Measurements from ENCODE around the gene TLE5.

The TLE5 gene

DNA sequence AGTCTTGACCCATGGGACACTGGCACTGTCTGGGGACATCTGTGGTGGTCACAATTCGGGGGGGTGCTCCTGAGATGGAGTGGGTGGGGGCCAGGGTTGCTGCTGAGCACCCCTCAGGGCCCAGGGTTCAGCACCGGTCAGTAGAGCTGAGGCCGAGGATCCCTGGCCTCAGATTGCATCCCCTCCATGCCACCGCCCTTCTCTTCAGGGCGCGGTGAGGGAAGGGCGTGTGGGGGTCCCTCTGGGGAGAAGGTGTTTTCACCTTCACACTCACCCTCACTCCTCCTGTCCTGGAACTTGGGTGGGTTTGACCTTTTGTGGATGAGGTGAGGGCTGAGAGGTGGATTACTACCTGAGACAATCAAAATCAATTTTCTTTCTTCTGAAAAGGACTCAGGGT lies 45.4 kb upstream of the TLE5 start:
- H3K79me2 ChIP-seq (ENCODE audit: control insufficient read depth, insufficient read depth, low read length) = peaks cover 12% of the 10 kb centered on the region
- no peak overlapping the region for H2AK5ac ChIP-seq (ENCODE audit: low read length)
- no peak overlapping the region for H3K4ac ChIP-seq (ENCODE audit: low read depth, low read length)
- no peak overlapping the region for H2BK5ac ChIP-seq (ENCODE audit: low read length)
- H3K27ac ChIP-seq (ENCODE audit: low read depth, low read length) = no peak overlapping the region
- H3K4me1 ChIP-seq (ENCODE audit: control insufficient read depth, low read depth, low read length) = no peaks in the 10 kb centered on the region
- H3K56ac ChIP-seq (ENCODE audit: low read length) = no peak overlapping the region
- no peak overlapping the region for H3K23ac ChIP-seq (ENCODE audit: low read length)
- no peak overlapping the region for H3K4me3 ChIP-seq (ENCODE audit: low read length)
- H3K18ac ChIP-seq (ENCODE audit: low read length) = no peak overlapping the region
- H4K5ac ChIP-seq (ENCODE audit: low read length) = no peak overlapping the region
- no peak overlapping the region for H2BK120ac ChIP-seq (ENCODE audit: low read depth, low read length)
- H3K36me3 ChIP-seq (ENCODE audit: control insufficient read depth, insufficient read depth, low read length) = no peaks in the 10 kb centered on the region
- whole genome bisulfite sequencing (ENCODE audit: extremely low coverage, insufficient coverage, low lambda C conversion rate) = no CpG with 5 or more reads among the region's 7 CpGs
- H2BK15ac ChIP-seq (replicated peaks; ENCODE audit: low read depth) = no peak overlapping the region
- H3K9ac ChIP-seq (ENCODE audit: low read length) = no peak overlapping the region
- peaks cover 18% of the 10 kb centered on the region for H3K79me1 ChIP-seq (ENCODE audit: low read length)
- no peaks in the 10 kb centered on the region for H3K27me3 ChIP-seq (ENCODE audit: insufficient read depth, low read length, poor library complexity)
- H3K4me2 ChIP-seq (ENCODE audit: low read length) = no peak overlapping the region
- H4K8ac ChIP-seq (ENCODE audit: low read depth, low read length) = no peak overlapping the region
- DNase-seq = no peak

GRCh38 chr19:3106509-3107141 lies 44.3 kb upstream of the TLE5 start:
- Histone ChIP-seq H3K4me1 (ENCODE audit: control insufficient read depth, low read depth, low read length) (no peaks in the 10 kb centered on the region), H3K4me3 (ENCODE audit: low read length) (no peak overlapping the region)

DNA sequence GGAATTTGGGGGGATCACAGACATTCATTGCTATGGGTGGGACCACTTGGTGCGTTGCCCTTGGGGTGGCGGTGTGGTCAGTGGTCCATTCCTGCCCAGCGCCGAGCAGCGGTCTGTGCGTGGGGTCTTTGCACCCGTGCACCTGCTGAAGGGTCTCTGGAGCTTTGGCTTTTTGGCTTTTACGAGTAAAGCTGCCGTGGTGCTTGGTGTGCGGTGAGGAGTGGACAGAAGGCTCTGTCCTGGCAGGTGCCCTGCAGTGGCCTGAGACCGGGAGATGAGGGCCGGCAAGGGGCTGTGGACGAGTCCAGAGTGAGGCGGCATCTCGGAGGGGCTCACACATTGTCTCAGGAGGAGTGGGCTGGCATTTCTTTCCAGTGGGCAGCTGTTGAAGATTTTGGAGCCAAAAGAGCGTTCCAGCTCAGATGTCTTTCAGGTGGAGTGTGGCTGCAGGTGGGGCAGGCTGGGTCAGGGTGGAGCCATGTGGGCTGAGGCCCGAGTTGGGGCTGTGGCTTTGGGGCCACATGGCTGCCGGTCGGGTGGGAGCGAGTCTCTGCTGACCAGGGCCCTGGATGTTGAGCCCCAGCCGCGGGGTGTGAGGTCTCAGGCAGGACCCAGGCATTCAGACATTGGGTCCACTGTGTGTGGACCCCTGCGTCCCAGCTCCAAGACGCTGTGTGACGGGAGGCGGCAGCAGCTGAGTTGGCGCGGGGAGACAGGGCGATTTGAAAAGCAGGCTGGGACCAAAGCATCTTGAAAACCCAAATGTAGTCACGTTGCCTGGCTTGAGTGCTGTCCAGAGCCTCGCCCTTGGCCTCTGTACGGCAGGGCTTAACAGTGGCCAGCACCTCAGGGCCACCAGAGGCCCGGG lies 43.6 kb upstream of the TLE5 start:
- Histone ChIP-seq H2BK120ac (ENCODE audit: low read depth, low read length) (no peak overlapping the region), H3K18ac (ENCODE audit: low read length) (no peak overlapping the region), H3K4me2 (ENCODE audit: low read length) (no peak overlapping the region), H3K9ac (ENCODE audit: low read length) (no peak overlapping the region), H3K36me3 (ENCODE audit: control insufficient read depth, insufficient read depth, low read length) (no peaks in the 10 kb centered on the region), H2BK15ac (replicated peaks; ENCODE audit: low read depth) (no peak overlapping the region), H3K27me3 (ENCODE audit: insufficient read depth, low read length, poor library complexity) (no peaks in the 10 kb centered on the region), H2AK5ac (ENCODE audit: low read length) (no peak overlapping the region), H3K23ac (ENCODE audit: low read length) (no peak overlapping the region), H3K4me3 (ENCODE audit: low read length) (no peak overlapping the region), H3K4ac (ENCODE audit: low read depth, low read length) (no peak overlapping the region), H3K4me1 (ENCODE audit: control insufficient read depth, low read depth, low read length) (no peaks in the 10 kb centered on the region), H3K79me2 (ENCODE audit: control insufficient read depth, insufficient read depth, low read length) (peaks cover 16% of the 10 kb centered on the region), H4K5ac (ENCODE audit: low read length) (no peak overlapping the region), H3K27ac (ENCODE audit: low read depth, low read length) (no peak overlapping the region), H3K79me1 (ENCODE audit: low read length) (peaks cover 17% of the 10 kb centered on the region), H3K56ac (ENCODE audit: low read length) (no peak overlapping the region), H2BK5ac (ENCODE audit: low read length) (no peak overlapping the region), H4K8ac (ENCODE audit: low read depth, low read length) (no peak overlapping the region)
- DNase-seq = no peak
- no CpG with 5 or more reads among the region's 33 CpGs for WGBS (ENCODE audit: extremely low coverage, insufficient coverage, low lambda C conversion rate)

More at GRCh38 chr19:3106509-3107141, 44.3 kb upstream of the TLE5 start:
- Histone ChIP-seq H2BK5ac (ENCODE audit: low read length) (no peak overlapping the region), H3K4ac (ENCODE audit: low read depth, low read length) (no peak overlapping the region), H3K4me2 (ENCODE audit: low read length) (no peak overlapping the region), H3K23ac (ENCODE audit: low read length) (no peak overlapping the region), H3K27me3 (ENCODE audit: insufficient read depth, low read length, poor library complexity) (no peaks in the 10 kb centered on the region), H3K18ac (ENCODE audit: low read length) (no peak overlapping the region), H3K27ac (ENCODE audit: low read depth, low read length) (no peak overlapping the region), H3K79me2 (ENCODE audit: control insufficient read depth, insufficient read depth, low read length) (peaks cover 16% of the 10 kb centered on the region), H3K9ac (ENCODE audit: low read length) (no peak overlapping the region), H3K36me3 (ENCODE audit: control insufficient read depth, insufficient read depth, low read length) (no peaks in the 10 kb centered on the region), H2BK120ac (ENCODE audit: low read depth, low read length) (no peak overlapping the region), H3K56ac (ENCODE audit: low read length) (no peak overlapping the region), H4K8ac (ENCODE audit: low read depth, low read length) (no peak overlapping the region), H3K79me1 (ENCODE audit: low read length) (peaks cover 19% of the 10 kb centered on the region), H4K5ac (ENCODE audit: low read length) (no peak overlapping the region), H2BK15ac (replicated peaks; ENCODE audit: low read depth) (no peak overlapping the region), H2AK5ac (ENCODE audit: low read length) (no peak overlapping the region)
- no peak for DNase-seq
- no CpG with 5 or more reads among the region's 17 CpGs for WGBS (ENCODE audit: extremely low coverage, insufficient coverage, low lambda C conversion rate)

DNA sequence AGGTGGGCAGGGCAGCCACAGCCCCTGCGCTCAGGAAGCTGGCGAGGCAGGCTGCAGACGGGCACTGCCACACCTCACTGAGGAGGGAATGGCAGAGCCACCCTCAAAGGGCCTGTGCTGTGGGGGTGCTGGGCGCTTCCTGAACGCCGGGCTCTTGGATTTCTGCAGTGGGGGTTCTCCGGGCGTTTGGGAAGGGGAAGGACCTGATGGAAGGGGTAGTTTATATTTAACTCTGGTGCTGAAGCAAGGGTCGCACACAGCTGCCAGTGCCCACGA lies 42.4 kb upstream of the TLE5 start:
- H2BK120ac ChIP-seq (ENCODE audit: low read depth, low read length) = no peak overlapping the region
- peaks cover 22% of the 10 kb centered on the region for H3K79me1 ChIP-seq (ENCODE audit: low read length)
- H3K4ac ChIP-seq (ENCODE audit: low read depth, low read length) = no peak overlapping the region
- no peaks in the 10 kb centered on the region for H3K36me3 ChIP-seq (ENCODE audit: control insufficient read depth, insufficient read depth, low read length)
- H3K18ac ChIP-seq (ENCODE audit: low read length) = no peak overlapping the region
- no peak overlapping the region for H2AK5ac ChIP-seq (ENCODE audit: low read length)
- H3K79me2 ChIP-seq (ENCODE audit: control insufficient read depth, insufficient read depth, low read length) = peaks cover 26% of the 10 kb centered on the region
- H3K4me2 ChIP-seq (ENCODE audit: low read length) = no peak overlapping the region
- no peaks in the 10 kb centered on the region for H3K27me3 ChIP-seq (ENCODE audit: insufficient read depth, low read length, poor library complexity)
- no peak overlapping the region for H3K4me3 ChIP-seq (ENCODE audit: low read length)
- no peaks in the 10 kb centered on the region for H3K4me1 ChIP-seq (ENCODE audit: control insufficient read depth, low read depth, low read length)
- no peak overlapping the region for H2BK15ac ChIP-seq (replicated peaks; ENCODE audit: low read depth)
- H3K27ac ChIP-seq (ENCODE audit: low read depth, low read length) = no peak overlapping the region
- no peak overlapping the region for H3K23ac ChIP-seq (ENCODE audit: low read length)
- H2BK5ac ChIP-seq (ENCODE audit: low read length) = no peak overlapping the region
- H4K5ac ChIP-seq (ENCODE audit: low read length) = no peak overlapping the region
- no peak for DNase-seq
- H4K8ac ChIP-seq (ENCODE audit: low read depth, low read length) = no peak overlapping the region
- no peak overlapping the region for H3K56ac ChIP-seq (ENCODE audit: low read length)
- H3K9ac ChIP-seq (ENCODE audit: low read length) = no peak overlapping the region
- no CpG with 5 or more reads among the region's 10 CpGs for WGBS (ENCODE audit: extremely low coverage, insufficient coverage, low lambda C conversion rate)

GRCh38 chr19:3102239-3103140 lies 40.2 kb upstream of the TLE5 start:
- H2BK120ac ChIP-seq (ENCODE audit: low read depth, low read length) = no peak overlapping the region
- no peak overlapping the region for H3K56ac ChIP-seq (ENCODE audit: low read length)
- no peak overlapping the region for H2BK5ac ChIP-seq (ENCODE audit: low read length)

More at GRCh38 chr19:3102239-3103140, 40.2 kb upstream of the TLE5 start:
- H4K5ac ChIP-seq (ENCODE audit: low read length) = no peak overlapping the region
- no peaks in the 10 kb centered on the region for H3K27me3 ChIP-seq (ENCODE audit: insufficient read depth, low read length, poor library complexity)
- H3K4me1 ChIP-seq (ENCODE audit: control insufficient read depth, low read depth, low read length) = no peaks in the 10 kb centered on the region
- no peak overlapping the region for H3K18ac ChIP-seq (ENCODE audit: low read length)
- WGBS (ENCODE audit: extremely low coverage, insufficient coverage, low lambda C conversion rate) = no CpG with 5 or more reads among the region's 34 CpGs
- H3K4me3 ChIP-seq (ENCODE audit: low read length) = no peak overlapping the region
- H3K36me3 ChIP-seq (ENCODE audit: control insufficient read depth, insufficient read depth, low read length) = no peaks in the 10 kb centered on the region
- no peak overlapping the region for H3K9ac ChIP-seq (ENCODE audit: low read length)
- no peak for DNase-seq
- H2AK5ac ChIP-seq (ENCODE audit: low read length) = no peak overlapping the region
- peaks cover 36% of the 10 kb centered on the region for H3K79me2 ChIP-seq (ENCODE audit: control insufficient read depth, insufficient read depth, low read length)
- no peak overlapping the region for H2BK15ac ChIP-seq (replicated peaks; ENCODE audit: low read depth)
- H3K27ac ChIP-seq (ENCODE audit: low read depth, low read length) = no peak overlapping the region
- H4K8ac ChIP-seq (ENCODE audit: low read depth, low read length) = no peak overlapping the region
- no peak overlapping the region for H3K4me2 ChIP-seq (ENCODE audit: low read length)
- H3K23ac ChIP-seq (ENCODE audit: low read length) = no peak overlapping the region
- H3K4ac ChIP-seq (ENCODE audit: low read depth, low read length) = no peak overlapping the region
- peaks cover 24% of the 10 kb centered on the region for H3K79me1 ChIP-seq (ENCODE audit: low read length)
